HG03095 (cell line): Measurements from ENCODE around the gene OR2AG2.

Experiments
- ATAC-seq: cut with Tn5 transposase; IDR thresholded peaks from one replicate; pipeline ENCODE4 v1.9.1; 2021; ENCODE audit warnings: moderate library complexity; ENCODE audit not compliant: unreplicated experiment

OR2AG2 gene

DNA sequence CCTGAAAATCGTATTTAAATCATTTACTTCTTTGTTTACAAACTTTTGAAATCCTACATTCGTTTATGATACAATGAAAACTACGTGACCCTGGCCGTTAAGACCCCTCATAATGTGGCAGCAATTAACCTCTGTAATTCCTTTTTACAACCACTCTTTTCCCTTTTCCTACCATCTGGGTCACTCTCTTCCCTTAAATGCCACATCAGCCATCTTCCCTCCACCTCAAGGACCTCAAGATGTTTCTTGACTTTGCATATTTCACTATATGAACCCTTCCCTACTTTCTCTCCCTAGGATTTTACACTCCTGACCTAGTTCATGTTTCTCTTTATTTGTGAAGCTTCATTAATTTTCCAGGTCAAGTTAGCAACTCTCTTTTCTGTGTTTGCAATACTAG lies 26.8 kb downstream of the OR2AG2 start:
- ATAC-seq, result no peak

DNA sequence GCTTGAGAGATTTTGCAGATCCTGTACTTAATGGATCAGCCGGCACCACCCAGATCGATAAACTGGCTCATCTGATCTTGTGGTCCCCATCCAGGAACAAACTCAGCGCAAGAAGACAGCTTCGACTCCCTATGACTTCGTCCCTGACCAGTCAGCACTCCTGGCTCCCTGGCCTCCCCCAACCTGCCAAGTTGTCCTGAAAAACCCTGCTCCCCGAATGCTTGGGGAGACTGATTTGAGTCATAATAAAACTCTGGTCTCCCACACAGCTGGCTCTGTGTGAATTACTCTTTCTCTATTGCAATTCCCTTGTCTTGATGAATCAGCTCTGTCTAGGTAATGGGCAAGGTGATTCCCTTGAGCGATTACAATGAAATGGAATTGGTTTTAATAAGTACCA lies 29.5 kb downstream of the OR2AG2 start:
- ATAC-seq, result no peak

DNA sequence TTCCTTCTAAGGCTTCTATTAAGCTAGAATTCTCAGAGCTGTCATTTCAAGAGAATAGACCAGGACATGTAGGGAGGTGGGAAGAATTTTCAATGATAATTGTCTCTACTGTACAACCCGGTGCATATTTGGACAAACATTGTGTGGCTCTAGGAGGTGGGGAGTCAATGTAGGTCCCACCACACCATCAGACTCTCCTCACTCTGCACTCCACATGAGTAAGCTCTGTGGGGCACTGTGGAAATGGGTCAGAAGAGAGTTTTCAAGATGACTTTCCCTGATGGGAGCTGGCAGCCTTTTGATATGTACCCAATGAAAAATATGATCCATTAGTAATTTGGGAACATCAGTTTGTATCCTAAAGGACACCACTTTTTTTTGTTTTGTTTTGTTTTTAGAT lies 33.2 kb downstream of the OR2AG2 start:
- ATAC-seq, result no peak

DNA sequence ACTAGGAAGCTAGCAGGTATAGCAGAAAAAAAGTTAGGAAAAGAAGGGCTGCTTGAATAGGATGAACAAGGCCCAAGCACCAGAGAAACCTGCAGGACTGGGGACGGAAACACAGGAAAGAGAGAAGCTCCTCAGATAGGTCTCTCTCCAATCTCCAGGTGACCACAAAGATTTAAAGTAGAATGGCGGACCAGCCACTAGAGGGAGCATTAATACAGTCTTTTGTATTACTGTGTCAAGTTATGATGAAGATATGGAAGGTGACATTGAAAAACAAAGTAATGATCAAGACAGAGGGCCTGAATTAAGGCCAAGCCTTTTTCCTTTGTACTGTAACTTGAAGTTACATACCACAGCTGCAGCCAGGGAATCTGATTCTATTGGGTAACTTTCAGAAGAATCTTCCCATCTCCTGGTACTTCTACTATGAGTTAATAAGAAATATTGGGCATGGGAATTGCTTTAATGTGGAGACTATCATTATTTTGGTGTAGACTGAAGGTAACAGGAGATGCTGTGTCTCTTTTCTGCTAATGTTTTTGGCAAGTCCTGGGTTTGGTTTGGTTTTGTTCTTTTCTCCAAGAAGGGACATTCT lies 33.8 kb downstream of the OR2AG2 start:
- no peak for ATAC-seq

DNA sequence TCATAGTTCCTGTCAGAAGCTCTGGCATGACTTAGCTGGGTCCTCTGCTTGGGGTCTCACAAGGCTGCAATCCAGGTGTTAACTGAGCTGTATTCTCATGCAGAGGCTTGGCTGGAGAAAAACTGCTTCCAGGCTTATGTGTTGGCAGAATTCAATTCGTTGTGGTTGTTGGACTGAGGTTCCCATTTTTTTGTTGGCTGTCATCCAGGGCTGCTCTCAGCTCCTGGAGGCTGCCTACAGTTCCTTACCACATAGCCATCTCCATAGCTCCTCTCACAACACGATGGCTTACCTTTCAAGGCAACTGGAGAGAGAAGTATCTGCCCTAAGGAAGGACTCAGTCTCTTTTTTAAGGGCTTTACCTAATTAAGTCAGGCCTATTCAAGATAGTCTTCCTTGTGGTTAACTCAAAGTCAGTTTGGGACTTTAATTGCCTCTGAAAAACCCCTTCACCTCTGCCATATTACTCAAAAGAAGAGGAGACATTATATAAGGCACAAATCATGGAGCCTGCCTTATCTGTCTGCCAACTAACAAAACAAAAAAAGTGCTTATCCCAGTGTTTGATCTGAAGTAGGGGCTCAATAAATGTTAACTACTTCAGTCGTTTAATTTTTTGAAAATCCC lies 35.2 kb downstream of the OR2AG2 start:
- no peak for ATAC-seq

DNA sequence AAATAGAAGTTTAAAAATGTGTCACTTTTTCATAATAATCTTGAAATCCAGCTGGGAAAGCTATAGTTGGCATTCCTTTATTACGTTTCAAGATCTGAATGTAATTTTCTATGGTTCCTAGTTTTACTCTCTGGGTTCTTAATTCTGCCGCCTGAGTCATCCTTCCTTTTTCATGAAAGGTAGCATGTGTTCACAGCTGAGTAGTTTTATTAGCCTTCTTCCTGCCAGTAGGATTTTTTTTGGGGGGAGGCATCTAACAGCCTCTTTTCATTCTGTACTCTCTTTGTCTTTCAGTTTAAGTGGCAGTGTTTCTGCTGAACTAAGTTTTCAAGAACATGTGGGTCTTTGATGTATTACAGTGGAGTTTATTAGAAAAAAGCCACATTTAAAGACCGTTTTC lies 36.5 kb downstream of the OR2AG2 start:
- no peak for ATAC-seq

DNA sequence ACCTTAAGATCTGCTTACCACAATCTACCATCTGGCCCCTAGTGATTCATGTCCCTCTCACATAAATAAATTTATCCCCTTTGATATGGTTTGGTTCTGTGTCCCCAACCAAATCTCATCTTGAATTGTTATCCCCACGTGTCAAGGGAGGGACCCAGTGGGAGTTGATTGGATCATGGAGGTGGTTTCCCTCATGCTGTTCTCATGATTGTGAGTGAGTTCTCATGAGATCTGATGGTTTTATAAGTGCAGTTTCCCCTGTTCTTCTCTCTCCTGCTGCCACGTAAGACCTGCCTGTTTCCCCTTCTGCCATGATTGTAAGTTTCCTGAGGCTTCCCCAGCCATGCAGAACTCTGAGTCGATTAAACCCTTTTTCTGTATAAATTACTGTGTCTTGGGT lies 37.2 kb downstream of the OR2AG2 start:
- no peak for ATAC-seq

DNA sequence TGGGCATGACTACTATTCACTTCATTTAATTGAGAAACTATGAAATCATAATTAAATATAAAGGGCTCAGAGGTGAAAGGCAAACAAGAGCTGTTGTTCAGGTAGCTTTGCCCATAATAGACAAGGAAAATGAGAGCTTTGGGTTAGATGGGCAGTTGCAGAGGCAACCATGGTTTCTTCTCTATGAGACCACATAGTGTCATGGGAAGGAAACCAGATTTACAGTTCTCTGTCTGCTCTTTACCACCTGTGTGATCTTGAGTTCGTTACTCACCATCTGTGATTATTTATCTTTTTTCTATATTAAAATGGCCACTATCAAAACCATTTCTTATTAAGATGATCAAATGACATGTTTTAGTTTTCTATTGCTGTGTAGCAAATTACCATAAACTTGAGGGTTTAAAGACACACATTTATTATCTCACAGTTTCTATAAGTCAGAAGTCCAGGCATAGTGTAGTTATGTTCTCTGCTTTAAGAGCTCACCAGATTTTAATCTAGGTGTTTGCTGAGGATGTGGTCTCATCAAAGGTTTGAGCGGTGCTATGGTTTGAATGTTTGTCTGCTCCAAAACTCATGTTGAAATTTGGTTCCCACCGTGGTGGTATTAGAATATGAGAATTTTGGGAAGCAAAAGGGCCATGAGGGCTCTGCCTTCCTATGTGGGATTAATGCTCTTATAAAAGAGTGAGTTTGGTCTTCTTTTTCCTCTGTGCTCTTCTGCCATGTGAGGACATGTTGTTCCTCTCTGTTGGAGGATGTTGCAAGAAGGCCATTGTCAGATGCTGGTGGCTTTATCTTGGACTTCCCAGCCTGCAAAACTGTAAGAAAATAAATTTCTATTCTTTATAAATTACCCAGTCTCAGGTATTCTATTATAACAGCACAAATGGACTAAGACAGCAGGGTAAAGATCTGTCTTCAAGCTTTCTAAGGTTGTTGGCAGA lies 38.2 kb downstream of the OR2AG2 start:
- no peak for ATAC-seq

DNA sequence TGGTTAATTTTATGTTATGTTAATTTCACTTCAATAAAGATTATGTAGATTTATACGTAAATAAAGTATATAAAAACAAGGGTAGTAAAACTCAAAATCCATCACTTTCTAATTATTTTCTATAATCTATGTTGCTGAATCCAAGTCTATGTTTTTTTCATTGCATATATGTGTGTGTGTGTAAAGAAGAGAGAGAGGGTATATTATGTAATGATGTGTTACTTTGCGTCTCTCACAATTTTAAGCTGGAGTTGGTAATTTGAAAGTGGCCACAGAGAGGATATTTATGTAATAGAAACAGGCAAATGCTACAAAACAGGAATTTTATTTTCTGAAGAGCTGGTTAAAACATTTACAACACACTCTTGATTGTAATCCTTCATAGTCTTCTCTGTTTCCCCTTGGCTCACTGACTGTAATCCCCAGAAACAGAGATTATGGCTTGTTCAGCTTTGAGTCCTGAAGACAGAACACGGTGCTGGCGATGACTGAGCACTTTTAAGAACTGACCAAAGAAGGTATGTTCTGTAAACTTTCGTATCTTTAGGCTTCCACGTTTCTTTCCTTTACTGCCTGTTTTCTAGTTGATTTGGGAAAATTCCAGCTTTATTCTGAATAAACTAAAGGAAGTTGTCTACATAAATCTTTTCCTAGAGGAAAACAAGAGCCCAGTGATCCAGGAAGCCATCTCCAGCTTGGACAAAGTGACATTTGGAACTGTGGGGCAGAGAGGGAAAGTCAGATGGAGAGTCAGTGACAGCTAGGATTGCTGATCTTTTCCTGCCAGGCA lies 43.6 kb downstream of the OR2AG2 start:
- ATAC-seq, result no peak

DNA sequence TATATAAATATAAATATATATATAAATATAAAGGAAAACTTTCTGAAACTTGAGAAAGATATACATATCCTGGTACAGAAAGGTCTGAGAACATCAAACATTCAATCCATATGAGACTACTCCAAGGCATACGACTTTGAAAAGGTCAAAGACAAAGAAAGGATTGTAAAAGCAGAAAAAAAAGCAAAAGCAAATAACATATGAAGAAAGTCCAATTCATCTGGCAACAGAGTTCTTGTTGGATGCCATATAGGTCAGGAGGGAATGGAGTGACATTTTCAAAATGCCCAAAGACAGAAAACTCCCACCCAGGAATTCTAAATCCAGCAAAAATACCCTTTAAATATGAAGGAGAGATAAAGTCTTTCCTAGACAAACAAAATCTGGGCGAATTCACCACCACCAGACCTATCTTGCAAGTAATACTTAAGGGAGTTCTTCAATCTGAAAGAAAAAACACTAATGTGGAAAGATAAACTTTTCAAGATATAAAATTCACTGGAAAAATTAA lies 46.3 kb downstream of the OR2AG2 start:
- ATAC-seq, result no peak

DNA sequence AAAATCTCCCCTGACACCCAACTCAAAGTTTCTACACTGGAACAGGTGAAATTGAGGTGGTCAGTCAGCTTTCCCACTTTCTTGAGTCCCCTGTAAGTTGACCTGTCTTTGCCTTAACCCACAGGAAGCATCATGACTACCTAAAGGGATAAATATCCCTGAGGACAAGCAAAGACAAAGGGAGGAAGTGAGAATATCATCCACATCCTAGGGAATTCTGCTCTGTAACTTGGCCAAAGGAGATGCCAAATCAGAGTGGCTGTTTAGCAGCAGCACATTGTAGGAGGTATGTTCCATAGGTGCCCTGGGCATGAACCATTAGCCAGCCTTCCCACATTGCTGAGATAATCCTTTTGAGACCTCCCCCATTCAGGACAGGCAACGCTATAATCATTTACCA lies 47.8 kb downstream of the OR2AG2 start:
- ATAC-seq, result no peak

DNA sequence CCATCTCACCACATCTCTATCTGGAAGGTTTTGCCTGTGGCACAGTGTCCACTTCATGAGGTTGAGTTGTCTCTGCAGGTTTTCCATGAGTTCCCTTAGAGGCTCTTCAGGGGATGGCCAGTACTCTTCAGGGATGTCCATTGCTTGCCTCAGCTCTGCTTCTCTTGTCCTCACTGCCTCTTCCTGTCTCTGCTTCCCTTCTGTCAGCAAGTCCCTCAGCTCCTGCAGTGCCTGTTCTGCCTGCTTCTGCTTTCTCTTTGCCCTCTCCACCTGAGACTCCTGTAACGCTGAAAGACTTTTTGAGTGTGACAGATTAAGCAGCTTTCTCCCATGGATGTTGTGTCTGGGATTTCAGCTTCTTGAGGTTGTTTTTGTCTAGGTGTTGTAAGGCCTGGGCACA lies 50.4 kb downstream of the OR2AG2 start:
- ATAC-seq, result no peak

DNA sequence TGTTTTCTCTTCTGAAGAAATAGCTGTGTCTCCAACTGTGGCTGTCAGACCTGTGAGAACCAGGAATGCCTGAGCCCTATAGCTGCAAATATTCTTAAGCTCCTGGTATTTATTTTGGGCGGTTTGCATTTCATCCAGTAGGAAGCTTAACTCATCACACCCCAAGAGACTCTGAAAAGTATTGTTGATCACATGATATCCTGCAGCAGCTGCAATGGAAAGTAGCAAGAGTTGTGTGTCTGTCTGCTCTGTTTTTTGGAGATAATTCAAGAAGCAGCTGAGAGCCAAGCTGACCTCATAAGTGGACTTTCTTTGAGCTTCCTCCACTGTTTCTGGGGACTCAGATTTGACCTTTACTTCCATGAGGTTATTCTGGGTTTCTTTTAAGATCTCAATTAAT lies 52.2 kb downstream of the OR2AG2 start:
- ATAC-seq, result no peak

DNA sequence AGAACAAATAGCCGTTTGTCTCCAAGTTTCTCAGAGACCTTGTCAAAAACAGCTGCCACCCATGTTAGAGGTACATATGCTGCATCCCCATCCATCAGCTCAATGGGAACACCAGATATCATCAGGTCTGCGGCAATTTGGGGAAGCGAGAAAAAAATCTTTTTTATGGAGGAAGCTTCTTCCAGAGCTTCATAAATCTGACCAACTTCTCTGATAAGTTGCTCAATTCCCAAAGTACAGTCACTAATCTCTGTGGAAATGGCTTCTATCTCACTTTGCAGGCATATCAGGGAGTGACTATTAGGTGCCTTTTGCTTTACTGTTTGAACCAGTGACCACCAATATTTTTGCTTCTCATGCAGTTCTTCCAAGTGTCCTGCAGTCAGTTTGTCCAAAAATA lies 54.4 kb downstream of the OR2AG2 start:
- ATAC-seq, result no peak
